GM19025 (cell line): ENCODE measurements around the gene JMJD1C.
"Not testable (repeated sequence)": the region's sequence is repeated elsewhere in the genome, so short reads cannot be mapped to it uniquely, and the experiment has no call there.

Source experiments
- ATAC-seq: cut with Tn5 transposase; IDR thresholded peaks from one replicate; pipeline ENCODE4 v1.9.1; 2021; ENCODE audit warnings: mild to moderate bottlenecking, low read depth, moderate library complexity; ENCODE audit not compliant: unreplicated experiment

JMJD1C gene

GRCh38 chr10:63373176-63373575, 92.6 kb downstream of the JMJD1C start:
- ATAC-seq: no peak

GRCh38 chr10:63369711-63370110, 96.1 kb downstream of the JMJD1C start:
- no peak for ATAC-seq

- no peak for ATAC-seq
Measured at GRCh38 chr10:63368365-63368764, 97.4 kb downstream of the JMJD1C start.

GRCh38 chr10:63366933-63367332, 98.8 kb downstream of the JMJD1C start:
- no peak for ATAC-seq

DNA sequence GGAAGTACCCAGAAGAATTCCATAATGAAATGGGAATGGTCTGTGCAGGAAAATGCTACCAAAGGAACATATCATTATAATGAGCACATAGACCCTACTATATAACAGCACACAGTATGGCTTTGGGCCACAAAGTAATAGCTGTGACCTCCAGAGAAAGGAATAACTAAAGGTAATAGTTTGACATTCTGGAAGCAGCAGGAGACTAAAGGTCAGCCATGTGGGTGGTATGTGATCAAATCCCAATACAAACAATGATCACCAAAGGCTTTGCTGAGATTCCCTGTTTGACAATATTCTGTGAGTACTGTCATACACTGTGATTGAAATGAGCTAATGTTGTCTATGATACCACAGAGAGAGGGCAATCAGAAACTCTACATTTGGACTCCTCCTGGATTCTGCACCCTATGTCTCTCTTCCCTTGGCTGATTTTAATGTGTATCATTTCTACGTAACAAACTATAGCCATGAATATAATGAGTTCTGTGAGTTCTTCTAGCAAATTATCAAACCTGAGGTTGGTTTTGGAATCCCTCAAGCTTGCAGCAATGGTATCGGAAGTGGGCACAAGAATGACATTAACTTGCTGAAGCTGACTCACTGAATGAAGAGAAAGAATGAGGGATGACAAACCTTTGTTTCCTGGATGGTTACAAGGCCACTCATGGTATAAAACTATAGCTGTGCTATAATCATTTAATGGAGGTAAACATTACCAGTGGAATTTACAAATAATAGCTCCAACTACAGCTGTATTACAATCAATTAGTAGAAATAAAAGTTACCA, 99.6 kb downstream of the JMJD1C start:
- no peak for ATAC-seq

DNA sequence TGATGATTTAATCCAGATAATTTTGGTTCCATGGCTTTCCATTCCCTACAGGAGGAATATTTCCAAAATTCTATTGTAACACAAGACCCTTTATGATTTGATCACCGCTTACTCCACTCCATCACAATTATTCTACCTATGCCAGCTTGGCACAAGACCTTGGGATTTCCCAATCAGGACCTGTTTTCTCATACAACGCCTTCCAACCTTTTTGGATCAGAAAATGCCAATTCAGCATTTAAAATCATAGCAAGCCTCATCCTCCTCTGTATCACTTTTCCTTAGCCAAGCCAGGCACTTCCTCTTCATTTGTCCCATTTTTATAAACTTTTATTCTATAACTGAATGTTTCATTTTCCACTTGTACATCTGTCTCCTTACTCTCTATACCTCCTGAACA, 100.9 kb downstream of the JMJD1C start:
- ATAC-seq: no peak

DNA sequence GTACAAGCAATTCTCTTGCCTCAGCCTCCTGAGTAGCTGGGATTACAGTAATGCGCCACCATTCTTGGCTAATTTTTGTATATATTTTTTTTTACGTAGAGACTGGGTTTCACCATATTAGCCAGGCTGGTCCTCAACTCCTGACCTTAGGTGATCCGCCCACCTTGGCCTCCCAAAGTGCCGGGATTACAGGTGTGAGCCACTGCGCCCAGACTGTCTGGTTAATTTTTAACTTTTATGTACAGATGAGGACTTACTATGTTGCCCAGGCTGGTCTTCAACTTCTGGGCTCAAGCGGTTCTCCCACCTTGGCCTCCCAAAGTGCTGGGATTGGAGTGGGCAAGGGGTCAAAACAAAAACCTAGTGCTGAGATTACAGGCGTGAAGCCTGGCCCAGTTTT, 101.8 kb downstream of the JMJD1C start:
- no peak for ATAC-seq

DNA sequence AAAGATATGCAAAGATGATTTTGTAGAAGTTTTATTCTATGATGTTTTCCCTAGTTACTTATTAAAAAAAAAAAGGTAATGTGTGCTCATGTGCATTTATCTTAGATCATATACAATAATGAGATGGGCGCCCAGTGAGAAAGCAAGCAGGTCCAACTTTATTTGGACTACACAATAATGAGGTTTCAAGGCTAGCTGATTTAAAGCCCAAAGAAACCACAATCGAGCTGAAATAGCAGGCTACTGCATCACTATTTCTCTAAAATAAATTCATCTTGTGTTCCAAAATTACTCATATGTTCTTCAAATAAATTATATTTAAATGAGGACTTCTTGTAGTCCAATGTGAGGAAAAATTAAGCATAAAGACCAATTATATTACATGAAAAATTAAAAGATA, 110.1 kb downstream of the JMJD1C start:
- no peak for ATAC-seq

GRCh38 chr10:63352976-63353375, 112.8 kb downstream of the JMJD1C start:
- ATAC-seq: no peak

GRCh38 chr10:63348245-63348850, 117.4 kb downstream of the JMJD1C start:
- no peak for ATAC-seq

DNA sequence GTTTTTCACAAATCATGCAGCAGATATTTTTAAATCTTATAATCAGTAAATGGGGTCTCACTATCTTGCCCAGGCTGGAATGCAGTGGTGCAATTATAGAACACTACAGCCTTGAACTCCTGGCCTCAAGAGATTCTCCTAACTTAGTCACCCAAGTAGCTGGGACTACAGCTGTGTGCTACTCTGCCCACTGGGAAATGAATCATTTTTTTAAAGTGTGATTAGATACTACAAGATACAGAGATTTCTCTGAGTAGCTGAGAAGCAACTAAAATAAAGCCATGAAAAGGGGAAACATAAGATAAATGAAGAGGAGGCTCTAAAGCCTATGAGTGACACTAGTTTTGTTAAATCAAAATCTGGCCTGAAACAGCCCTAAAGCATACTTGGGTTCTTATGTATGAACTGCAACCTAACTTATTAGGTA, 119.7 kb downstream of the JMJD1C start:
- ATAC-seq: no peak

DNA sequence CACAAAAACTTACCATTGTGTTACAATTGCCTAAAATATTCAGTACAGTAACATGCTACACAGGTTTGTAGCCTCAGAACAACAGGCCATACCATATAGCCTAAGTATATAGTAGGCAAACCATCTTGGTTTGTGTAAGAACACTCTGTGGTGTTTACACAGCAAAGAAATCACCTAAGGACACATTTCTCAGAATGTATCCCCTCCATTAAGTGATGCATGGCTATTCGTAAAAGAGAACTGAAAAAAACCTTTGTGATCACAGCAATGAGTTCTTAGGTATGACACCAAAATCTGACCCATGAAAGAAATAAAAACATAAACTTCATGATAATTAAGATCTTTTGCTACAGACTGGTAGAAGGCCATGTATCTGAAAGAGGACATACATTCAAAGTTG, 121.5 kb downstream of the JMJD1C start:
- ATAC-seq: no peak

GRCh38 chr10:63343476-63343875, 122.3 kb downstream of the JMJD1C start:
- no peak for ATAC-seq

DNA sequence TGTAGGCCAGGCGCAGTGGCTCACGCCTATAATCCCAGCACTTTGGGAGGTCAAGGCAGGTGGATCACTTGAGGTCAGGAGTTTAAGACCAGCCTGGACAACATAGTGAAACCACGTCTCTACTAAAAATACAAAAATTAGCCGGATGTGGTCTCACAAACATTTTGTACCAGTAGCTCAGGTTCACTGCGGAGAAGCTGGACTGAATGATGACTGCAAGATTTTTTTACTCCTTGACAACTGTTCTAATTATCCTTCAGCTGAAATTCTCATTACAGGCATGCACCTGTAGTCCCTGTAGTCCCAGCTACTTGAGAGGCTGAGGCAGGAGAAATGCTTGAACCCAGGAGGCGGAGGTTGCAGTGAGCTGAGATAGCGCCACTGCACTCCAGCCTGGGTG, 126.1 kb downstream of the JMJD1C start:
- not testable (repeated sequence) for ATAC-seq

DNA sequence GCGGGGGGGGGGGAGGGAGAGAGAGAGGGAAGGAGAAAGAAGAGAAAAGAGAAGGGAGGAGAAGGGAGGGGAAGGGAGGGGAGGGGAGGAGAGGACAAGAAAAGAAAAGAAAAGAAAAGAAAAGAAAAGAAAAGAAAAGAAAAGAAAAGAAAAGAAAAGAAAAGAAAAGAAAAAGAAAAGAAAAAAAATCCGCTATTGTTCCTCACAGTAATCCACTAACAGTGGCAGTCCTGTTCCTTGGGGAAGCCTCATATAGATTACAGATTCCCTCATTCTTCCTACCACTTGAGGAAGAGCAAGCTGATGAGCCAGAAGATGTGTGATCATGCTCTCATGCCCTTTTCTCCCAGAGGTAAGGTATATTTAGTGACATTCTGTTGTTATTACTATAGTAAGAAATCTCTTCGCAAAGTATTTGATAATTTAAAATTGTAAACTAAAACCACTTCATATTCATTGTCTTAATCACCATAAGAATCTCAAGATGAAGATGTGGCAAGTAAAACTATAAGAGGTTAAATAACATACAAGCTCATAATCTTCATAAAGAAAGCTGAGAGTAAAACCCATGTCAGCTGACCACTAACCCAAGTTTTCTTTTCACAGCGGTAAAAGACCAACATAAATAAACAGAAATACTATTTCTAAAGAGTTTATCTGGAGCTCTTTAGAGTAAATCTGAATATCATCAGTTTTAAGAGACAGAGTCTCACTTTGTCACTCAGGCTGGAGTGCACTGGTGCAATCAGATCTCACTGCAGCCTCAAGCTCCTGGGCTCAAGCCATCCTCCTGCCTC, 128.1 kb downstream of the JMJD1C start:
- no peak for ATAC-seq

GRCh38 chr10:63331586-63331985, 134.2 kb downstream of the JMJD1C start:
- no peak for ATAC-seq

DNA sequence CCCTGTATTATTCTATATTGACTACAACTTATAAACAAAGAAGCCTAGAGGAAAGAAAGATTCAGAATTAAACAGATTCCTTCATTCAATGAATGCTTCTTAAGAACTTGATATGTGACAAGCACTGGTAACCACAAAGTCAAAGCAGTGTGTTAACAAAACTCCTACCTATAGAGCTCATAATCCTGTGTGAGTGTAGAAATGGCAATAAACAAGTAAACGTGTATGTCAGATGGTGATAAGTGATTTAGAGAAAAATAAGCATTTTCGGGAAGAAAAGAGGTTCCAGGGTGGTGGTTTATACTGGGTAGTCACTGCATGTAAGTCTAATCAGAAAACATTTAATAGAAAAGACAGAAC, 141.3 kb downstream of the JMJD1C start:
- no peak for ATAC-seq

DNA sequence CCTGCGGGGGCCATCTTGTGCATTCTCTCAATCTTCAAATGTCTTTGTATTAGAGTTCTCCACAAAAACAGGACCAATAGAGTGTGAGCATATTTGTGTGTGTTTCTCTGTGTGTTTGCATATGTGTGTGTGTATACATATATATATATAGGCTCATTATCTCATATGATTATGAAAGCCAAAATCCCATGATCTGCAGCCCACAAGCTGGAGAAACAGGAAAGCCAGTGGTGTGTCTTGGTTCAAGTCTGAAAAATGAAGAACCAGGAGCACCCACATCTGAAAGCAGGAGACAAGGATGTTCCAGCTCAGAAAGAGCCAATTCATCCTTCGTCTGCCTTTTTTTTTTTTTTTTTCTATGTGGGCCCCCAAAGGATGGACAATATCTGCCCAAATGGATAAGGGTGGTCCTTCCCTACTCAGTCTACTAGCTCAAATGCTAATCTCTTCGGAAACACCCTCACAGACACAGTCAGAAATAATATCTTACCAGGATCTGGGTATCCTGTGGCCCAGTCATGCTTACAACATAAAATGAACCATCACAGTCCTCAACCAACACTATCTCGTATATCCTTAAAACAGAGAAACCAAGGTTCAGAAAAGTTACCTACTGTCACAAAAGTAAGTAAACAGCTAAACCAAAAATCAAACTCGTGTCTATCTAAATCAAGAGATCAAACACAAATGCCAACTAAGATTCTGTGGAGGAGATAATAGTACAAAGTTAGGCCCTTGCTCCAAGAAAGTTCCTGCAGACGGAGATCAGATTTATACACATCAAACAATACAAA, 141.9 kb downstream of the JMJD1C start:
- no peak for ATAC-seq

DNA sequence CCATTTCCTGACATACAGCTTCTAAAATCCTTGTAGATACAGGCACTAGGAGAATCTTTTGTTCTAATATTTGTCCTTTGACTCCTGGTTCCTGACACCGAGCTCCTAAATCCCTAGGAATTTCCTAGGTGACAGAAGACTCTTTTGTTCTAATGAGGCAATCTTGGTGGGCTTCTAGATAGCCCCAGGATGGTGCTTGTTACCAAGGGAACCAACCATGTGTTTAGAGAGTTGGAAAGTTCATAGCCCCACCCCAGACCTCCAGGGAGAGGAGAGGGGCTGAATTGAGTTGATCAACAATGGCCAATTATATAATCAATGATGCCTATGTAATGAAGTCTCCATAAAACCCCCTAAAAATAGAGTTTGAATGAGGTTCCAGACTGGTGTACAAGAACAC, 145.1 kb downstream of the JMJD1C start:
- no peak for ATAC-seq

DNA sequence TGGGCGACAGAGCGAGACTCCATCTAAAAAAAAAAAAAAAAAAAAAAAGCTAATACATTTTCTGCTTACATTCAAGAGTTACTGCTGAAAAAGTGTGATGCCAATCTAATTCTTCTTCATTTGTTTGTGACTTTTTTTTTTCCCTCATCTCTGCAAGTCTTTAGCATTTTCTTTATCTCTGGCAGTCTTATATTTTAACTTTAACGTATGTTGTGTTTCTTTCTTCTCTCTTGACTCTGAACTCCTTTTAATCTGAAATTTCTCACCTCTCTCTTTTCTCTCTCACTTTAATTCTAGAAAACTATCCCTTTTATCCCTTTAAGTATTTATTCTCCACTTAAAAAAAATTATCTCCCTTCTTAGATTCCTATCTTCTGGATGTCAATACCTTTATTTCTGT, 146.5 kb downstream of the JMJD1C start:
- ATAC-seq: no peak

DNA sequence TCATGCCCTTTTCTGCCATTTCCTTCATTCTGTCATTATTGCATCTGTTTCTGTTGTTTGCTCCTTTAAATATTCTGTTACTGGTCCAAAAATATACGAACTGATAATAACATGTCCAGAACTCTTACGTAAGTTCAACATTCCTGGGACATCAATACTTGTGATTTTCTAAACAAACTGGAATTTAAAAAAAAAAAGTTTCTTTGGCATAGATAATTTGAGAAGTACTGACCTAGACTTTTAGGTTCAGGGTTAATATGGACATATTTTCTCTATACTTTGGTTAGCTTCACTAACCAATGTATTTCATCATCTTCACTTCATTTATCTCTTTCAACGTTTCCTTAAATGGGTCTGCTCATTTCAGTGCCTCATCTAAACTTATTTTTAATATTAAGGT, 147.3 kb downstream of the JMJD1C start:
- ATAC-seq: no peak
